M059J (cell line): Measurements from ENCODE around the gene SAMD4A. TPM values are rescaled to one million over a fixed set of nuclear protein-coding genes. Genes with fewer than 3 reads are reported as not detected.
A peak's percentile ranks its signal among the peaks of the same experiment; 100 is the strongest.

ENCODE experiments used
- DNase-seq: peaks from one replicate; pipeline ENCODE4 v3.0.0-alpha.2; 2012; ENCODE audit warnings: low read depth
- total RNA-seq: library from RNA; depleted of rRNA; stranded (reverse); fragments of >200 nt; shearing (Covaris generic); gene quantifications from 2 replicates; pipeline ENCODE4 v1.2.3, GENCODE V29; 2014

The SAMD4A gene
- total RNA-seq, 1 experiment from 2014 or later, result 7.7 TPM

DNA sequence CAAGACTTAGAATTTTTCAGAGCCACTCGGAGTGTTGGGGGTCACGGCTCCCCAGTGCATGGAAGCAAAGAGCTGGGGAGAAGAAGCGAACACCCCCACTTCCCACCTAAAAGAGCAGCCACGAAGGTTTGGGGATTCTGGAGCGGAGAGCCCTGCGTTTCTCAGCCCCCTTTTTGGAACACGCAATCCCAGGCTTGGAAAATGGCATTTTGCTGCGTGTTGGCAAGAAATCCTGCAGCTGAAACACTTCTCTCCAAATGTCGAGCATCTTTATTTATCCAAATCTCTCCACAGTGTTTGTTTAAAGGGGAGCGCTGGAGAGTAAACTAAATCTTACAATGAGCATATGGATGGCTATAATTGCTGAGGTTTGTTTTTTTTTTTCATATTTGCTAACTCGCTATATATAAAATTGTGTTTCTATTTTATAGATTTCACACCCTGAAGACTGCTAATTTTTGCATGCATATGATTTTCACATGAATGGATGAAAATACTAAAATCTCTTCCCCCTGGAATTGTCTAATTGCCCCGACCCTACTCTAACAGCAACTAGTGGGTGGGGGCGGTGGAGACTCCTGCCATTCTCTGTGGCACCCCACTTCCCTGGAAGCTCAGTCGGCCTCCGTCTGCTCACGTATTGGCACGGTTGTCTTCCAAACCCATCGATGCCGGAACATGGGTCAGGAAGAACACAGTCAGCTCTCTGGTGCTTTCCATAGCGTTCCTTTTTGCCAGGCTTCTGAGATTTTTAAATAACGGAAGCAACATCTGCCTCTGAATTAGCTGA lies 215.2 kb downstream of the SAMD4A start:
- no peak for DNase-seq

DNA sequence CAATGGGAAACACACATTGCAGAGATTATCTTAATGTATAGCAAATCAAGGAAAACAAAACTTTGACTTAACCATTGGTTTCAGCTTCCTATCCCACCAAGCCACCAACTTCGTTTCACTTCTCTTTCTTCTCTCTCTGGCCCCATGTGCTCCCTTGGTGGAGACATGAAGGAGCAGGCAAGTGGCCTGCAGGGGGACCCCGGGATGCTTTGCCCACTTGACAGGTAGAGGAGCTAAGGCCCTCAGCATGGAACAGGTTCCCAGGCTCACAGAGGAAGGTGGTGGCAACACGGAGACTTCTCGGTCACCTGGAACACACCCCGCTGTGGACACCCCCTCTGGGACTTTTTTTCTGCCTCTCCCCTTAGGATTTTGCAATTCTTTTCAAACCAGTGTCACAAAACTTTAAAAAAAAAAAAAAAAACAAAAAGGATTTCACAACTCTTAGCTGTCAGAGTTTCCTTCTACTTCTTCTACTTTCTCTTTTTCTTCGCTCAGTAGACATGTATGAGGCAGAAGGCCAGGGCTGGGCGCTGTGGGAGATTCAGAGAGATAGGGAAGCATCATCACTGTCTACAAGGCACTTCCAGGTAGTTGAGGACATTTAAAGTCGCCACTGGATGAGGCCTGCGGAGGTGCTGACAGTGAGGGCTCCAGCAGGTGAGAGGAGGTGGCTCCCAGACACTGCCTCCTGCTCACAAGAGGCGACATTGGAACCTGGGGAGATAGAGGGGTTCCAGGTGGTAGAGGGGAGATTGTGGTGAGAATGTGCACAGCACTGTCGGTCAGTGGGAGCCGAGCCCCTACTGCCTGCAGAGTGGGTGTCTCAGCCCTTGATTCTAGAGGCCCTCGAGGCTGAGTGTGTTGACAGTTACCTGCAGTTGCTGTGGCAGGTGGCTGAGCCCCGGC lies 216.1 kb downstream of the SAMD4A start:
- DNase-seq, result no peak

DNA sequence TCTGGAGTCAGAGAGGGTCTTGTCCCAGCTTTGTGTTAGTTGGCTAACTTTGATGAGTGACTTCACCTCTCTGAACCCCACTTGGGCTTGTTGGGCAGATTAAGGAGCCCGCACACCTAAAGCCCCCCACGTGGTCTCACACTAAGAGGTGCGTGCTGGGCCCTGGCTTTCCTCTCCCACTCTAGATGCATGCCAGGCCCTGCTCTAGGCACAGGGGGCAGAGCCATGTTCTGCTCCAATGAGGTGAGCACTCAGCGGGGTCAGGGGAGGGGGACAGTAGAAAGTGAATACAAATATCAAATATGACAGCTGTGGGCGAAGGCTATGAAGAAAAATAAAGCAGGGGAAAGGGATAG lies 216.7 kb downstream of the SAMD4A start:
- DNase-seq, result no peak

DNA sequence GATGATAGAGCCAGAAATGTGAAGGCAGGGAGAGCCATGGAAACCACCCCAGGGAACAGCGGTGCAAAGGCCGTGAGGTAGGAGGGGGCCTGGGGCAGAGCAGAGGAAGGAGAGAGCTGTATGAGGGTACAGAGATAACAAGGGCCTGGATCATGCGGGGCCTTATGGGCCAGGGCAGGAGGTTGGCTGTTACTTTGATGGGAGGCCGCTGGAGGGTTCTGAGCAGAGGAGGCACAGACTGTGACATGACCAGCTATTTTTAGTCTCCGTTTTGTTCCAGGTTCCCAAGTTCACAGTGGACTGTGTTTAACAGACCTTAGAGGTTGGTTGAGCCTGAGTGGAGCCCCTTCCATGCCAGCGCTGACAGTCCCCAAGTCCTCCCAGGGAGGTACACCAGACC lies 217.1 kb downstream of the SAMD4A start:
- no peak for DNase-seq

DNA sequence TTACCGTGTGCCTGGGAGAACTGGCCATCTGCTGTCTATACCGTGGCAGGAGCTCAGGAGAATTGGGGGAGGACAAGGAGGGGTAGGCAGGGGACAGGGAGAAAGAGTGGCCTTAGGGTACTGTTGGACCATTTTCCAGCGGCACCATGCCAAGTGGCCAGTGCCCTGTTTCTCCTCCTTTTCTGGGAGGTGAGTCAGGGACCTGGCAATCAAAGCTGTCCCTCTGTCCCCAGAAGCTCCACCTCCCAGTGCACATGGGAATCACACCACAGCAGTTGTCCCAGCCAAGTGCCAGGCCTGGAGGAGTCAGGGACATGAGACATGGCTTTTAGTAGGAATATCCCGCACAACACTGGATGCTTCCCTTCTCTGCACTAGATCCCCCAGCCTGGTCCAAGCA lies 217.7 kb downstream of the SAMD4A start:
- DNase-seq, result no peak

DNA sequence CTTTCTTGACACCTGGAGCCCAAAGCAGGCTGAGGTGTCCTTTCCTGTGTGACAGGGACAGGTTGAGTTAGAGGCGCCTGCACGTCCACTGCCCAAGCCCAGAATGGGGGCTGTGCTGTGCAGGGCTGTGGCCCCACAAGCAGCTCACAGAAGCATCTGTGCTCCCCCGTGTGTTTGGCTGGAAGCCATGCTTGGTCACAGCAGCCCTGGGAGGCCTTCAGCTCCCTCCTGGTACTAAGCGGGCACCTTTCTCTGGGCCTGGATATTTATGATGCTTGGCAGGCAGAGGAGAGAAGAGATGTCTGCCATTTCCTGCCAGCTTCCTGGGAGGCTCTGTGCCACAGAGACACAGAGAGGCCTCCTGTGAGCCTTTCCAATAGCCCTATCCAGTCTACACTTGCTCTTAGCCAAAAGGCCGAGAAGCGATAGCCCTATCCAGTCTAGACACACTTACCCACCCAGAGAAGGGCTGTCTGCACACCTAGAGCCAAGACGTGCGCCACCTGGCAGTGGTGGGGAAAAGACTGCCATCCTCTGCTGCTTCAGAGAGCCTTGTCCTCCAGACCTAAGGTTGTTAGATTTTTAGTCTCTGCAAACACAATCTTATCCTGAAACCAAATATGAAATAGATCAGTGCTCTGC lies 218.3 kb downstream of the SAMD4A start:
- DNase-seq, result no peak

DNA sequence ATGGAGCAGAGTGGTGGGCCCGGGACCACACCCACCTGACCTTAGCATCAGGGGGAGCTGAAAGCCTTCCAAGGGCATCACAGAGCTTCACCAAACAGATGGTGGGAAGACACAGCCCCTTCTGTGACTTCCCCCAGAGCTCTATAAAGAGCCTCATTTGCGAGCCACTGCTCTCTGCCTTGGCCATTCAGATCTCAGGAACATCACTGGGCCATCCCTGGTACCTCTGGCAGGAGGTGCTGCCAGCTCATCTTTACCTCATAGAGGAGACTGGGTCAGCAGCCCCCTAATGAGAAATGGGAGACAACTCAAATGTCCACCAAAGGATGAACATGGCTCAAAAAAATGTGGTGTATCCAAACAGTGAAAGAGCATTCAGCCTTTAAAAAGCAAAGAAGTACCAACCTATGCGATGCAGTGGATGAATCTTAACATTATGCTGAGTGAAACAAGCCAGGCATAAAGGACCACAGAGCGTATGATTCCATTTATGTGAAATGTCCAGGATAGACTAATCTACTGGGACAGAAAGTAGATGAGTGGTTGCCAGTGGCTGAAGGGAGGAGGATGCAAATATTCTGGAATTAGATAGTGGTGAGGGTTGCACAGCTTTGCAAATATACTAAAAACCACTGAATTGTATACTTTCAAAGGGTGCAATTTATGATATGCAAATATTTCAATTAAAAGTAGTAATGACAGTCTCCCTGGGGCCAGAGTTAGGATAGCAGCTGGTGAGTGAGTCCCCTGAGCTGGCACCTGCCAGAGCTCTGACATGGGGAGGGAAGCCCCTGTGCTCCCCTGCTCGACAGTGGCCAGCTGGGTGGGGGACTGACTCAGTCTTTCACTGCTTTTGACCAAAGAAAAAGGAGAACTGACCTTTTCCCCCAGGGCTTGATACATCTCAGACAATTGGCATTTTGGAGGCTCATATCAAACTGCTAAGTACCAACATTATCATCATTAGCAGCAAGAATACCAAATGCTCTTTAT lies 219.1 kb downstream of the SAMD4A start:
- DNase-seq, result no peak

DNA sequence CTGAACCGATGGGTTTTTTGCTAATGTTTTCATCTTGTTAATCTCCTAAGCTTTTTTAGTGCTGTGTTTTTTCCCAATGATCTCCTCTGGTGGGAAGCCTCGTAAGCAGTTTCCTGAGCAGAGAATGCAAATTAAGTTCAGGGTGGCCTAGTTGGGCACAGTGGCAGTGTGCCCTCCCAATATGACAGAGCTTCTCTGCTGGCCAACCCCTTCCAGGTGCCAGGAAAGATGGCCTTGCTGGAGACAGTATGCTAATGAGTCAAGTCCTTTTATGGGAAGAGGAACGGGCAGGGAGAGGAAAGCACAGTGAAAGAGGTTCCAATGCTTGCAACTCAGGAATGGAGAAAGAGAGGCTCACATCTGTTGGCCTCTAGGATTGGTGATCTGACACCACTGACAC lies 219.9 kb downstream of the SAMD4A start:
- DNase-seq, result no peak

DNA sequence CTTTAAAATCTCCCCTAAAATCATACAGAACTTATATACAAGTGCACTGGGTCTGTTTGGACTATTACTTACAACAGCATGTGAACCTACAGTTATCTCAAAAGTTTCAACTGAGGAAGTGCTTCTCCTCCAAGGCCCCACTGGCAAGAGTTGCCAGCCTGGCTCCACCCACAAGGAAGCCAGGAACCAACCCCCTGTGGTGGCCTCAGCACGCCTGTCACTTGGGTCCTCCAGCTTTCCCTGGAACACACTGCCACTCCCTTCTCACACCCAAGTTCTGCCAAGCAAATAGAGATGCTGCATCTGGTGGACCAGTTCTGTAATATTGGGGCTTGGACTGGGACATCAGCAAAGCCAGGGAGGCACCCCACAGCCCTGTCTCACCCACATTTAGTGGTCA lies 220.3 kb downstream of the SAMD4A start:
- no peak for DNase-seq

DNA sequence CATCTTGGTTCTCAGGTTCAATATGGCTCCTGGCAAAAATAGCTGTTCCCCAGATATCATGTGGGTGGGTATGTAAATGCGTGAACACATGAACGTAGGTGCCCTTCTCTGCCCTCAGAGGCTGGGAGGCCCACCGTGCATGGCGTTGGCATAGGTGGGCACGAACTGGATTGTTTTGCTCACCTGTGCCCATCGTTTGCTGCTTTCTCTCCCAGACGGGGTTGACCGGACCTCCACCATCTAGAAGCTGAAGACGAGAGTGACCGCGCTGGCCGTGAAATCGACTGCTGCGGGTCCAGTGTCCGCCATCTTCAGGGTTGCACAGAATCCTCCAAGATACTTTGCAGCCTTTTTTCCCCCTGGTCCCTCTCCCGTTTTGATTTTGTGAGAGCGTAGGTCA lies 221.8 kb downstream of the SAMD4A start:
- DNase-seq, result no peak

DNA sequence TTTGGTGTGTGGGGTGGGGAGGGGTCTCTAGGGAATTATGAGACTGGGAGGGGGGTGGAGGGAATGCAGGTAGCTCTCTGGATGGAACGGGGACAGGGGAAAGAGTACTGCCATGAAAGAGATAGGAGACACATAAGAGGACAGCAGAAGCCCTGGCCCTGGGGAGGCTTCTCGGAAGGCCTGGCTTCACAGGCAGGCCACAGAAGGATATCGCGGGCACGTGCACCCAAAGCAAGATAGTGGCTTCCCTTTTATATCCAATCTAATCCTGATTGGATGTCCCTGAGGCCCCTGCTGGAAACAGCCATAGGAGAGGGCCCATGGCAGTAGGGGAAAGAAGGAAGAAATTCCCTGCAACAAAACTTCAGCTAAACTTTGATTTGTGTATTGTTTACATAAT lies 222.2 kb downstream of the SAMD4A start:
- DNase-seq, result no peak

DNA sequence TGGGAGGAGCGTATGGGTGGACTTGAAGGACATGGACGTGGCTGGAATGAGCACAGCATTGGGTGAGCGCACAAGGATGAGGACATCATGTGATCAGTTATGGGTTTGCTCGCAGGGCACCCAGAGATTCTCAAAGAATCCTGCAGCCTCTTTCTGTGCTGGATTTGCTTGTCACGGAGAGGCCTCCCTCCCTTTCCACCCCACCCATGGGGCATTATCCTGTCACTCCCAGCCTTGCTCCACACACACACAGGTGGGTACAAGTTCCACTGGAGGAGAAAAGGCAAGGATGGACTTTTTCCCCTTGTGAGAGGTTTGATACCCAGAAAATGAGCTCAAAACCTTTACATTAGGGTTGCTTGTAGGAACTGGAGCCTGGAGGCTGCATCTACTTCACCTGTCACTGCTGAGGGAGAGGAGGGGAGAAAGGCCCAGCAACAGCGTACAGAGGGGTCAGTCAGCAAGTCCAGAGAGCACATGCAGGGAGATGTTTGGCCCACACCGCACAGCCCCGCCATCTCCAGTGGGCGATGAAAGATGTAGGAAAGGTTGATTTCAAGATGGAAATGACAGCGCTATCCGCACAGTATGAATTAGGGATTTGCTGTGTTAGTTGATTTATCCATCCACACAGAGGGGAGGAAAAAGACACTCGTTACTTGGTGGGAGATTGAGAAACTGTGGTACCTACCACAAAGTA lies 223.0 kb downstream of the SAMD4A start:
- no peak for DNase-seq

DNA sequence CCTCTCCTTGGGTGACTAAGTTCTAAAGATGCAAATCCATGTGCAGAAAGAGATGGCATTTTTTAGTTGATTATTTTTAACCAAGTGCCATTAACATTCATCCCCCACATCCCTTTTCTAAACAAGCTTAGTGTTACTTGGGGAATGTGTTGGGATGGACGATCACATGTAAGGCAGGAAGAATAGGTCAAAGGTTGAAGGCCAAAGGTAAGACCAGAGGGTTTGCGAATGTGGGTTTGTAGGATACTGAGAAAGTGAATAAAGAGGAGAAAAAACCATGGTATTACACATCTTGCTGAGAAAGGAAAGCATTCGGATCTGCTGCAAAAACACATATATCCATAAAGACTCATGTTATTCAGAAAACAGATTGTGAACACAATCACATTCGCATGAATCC lies 224.1 kb downstream of the SAMD4A start:
- DNase-seq, result no peak

DNA sequence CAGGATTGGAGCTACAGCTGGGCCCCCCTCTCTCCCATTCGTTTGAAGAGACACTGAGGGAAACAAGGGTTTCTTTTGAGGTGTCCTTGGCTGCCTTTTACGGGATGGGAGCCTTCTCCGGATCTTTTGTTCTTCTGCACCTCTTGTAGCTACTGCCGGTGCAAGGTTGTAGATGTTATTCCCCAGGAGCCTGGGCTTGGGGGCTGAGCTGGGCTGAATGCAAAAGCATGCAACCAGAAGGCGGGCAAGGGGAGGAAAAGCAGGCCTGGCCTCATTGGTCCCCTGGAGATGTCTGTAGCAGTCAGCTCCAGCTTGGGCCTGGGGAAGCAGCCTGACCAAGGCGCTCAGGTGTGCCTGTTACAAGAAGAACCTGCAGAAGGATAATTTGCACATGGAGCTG lies 225.4 kb downstream of the SAMD4A start:
- no peak for DNase-seq

DNA sequence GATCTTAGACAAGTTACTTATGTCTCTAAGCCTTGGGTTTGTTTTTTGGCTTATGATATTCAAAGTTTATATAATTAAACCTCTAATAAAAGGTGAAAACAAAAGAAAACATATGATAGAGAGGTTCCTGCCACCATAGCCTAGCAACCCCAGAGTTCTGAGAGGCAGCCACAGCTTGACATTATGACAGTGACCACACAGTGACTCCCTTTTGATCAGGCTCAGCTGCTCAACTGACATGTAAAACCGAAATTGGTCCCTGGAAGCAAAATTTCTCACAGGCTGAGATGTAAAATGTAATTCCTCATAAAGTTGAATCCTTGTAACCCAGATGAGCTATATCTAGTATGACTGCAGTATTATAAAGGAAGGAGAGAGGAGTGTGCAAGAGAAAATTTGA lies 227.2 kb downstream of the SAMD4A start:
- no peak for DNase-seq

DNA sequence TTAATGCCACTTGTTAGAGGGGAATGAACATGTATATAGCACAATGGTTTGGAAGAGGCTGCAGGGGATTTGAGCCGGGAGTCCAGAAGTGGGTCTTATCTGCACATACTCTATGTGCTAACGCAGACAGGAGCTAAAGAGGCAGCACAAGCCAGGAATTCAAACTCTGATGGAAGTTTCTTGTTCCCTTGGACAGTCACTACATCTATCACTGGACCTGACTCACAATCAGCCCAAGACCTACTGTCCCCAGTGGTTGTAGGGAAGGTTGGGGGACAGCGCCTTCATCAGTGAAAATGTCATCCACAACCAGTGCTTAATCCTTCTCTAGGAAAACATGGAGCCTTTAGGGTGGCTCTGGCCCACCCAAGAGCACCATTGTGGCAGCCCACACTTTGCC lies 227.9 kb downstream of the SAMD4A start:
- DNase-seq, result no peak

DNA sequence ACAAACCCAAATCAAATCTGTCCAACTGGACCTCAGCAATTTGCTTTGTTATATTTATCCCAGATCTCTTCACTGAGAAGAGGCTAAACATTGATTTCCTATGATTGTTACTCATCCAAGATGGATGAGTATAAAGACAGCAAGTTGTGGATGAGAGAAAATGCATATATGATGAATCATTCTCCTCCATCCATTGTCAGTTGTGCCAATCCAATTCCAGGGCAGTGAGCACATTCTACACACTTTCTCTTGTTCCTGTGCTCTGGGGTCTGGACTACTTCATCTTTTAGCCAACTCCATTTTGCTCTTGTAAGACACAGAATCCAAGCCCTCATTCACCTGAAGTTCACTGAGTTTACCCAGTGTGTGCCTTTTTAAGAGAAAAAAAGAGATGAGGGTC lies 230.0 kb downstream of the SAMD4A start:
- peak; percentile 67 for DNase-seq

DNA sequence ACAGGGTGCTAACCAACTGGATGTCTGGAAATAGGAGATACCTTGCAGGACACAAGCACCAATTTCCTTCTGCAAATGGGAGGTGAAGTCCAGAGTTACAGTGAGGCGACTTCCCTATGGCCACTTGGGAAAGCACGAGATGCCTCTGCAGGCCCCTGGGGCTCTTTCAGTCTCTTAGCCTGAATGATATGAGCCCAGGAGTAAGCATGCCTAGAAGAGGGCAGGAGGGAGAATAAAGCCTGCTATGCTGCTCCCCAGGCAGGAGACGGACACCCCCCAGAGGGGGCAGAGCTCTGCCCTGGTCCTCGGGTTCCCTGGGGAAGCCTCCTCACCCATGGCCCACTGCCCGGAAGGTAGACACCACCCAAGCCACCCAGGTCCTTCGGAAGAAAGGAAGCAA lies 230.6 kb downstream of the SAMD4A start:
- DNase-seq, result no peak

DNA sequence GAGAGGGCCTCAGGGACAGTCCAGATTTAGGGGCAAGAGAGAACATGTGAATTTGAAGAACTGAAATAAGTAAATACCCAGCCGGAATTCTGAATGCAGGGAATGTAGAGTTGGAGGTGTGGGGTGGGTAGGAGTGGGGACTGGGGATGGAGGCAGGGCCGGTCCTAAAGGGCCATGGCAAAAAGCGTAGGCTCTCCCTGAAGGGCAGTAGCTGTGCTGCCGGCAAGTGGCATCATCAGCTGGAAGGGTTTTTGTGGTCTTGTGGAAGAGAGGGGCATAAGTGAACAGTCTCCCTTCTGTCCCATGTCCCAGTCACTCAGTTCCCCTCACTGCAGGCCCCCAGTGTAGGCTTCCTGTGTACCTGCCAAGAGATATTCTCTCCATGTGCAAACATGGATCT lies 231.1 kb downstream of the SAMD4A start:
- DNase-seq, result no peak

DNA sequence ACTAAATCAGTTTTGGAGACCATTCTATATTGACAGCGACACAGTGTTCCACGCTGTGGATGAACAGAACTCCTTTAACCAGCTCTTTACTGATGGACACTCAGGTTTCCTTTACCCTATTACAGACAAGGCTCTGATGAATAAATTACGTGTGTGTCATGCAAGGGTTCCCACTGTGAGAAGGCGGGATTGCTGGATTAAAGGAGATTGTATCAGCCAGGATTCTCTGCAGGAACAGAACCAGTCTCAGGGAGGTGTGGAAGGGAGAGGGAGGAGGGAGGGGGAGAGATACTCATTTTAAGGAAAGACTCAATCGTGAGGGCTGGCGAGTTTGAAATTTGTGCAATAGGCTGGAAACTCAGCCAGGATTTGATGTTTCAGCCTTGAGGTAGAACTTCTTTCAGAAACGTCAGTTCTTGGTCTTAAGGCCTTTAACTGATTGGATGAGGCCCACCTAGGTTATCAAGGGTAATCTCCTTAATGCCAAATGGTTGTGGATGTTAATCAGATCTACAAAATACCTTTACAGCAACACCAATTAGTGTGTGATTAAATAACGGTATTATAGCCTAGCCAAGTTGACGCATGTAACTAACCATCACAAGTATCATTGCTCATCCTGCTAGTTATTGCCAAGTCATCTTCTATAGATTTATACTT lies 231.7 kb downstream of the SAMD4A start:
- no peak for DNase-seq
